Measurements from ENCODE around the gene ADGRG3. TPM values are rescaled to one million over a fixed set of nuclear protein-coding genes. Genes with fewer than 3 reads are reported as not detected.

Gene ADGRG3
- total and polyA plus RNA-seq, 2 experiments from 2014 or later: not detected

DNA sequence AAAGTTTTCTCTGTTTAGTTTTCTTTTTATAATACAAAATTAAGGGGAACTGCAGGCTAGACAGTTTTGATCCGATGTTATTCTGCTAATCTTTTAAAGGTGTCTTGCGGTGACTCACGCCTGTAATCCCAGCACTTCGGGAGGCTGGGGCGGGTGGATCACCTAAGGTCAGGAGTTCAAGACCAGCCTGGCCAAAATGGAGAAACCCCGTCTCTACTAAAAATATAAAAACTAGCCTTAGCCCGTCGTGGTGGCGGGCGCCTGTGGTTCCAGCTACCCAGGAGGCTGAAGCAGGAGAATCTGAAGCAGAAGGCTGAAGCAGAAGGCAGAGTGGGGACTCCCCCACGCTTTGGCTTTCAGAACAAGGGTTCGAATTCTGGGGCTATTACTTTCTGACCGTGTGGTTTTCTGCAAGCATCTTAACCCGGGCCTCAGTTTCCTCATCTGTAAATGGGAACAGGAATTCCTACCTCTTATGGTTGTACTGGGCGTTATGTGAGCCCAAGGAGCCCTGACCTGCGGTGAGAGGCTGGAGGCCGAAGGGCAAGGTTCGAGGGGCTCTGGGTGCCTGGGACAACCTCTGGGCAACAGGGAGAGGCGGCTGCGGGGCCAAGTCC, 66.3 kb downstream of the ADGRG3 start (continued):
- TF ChIP-seq, protein P1, sequence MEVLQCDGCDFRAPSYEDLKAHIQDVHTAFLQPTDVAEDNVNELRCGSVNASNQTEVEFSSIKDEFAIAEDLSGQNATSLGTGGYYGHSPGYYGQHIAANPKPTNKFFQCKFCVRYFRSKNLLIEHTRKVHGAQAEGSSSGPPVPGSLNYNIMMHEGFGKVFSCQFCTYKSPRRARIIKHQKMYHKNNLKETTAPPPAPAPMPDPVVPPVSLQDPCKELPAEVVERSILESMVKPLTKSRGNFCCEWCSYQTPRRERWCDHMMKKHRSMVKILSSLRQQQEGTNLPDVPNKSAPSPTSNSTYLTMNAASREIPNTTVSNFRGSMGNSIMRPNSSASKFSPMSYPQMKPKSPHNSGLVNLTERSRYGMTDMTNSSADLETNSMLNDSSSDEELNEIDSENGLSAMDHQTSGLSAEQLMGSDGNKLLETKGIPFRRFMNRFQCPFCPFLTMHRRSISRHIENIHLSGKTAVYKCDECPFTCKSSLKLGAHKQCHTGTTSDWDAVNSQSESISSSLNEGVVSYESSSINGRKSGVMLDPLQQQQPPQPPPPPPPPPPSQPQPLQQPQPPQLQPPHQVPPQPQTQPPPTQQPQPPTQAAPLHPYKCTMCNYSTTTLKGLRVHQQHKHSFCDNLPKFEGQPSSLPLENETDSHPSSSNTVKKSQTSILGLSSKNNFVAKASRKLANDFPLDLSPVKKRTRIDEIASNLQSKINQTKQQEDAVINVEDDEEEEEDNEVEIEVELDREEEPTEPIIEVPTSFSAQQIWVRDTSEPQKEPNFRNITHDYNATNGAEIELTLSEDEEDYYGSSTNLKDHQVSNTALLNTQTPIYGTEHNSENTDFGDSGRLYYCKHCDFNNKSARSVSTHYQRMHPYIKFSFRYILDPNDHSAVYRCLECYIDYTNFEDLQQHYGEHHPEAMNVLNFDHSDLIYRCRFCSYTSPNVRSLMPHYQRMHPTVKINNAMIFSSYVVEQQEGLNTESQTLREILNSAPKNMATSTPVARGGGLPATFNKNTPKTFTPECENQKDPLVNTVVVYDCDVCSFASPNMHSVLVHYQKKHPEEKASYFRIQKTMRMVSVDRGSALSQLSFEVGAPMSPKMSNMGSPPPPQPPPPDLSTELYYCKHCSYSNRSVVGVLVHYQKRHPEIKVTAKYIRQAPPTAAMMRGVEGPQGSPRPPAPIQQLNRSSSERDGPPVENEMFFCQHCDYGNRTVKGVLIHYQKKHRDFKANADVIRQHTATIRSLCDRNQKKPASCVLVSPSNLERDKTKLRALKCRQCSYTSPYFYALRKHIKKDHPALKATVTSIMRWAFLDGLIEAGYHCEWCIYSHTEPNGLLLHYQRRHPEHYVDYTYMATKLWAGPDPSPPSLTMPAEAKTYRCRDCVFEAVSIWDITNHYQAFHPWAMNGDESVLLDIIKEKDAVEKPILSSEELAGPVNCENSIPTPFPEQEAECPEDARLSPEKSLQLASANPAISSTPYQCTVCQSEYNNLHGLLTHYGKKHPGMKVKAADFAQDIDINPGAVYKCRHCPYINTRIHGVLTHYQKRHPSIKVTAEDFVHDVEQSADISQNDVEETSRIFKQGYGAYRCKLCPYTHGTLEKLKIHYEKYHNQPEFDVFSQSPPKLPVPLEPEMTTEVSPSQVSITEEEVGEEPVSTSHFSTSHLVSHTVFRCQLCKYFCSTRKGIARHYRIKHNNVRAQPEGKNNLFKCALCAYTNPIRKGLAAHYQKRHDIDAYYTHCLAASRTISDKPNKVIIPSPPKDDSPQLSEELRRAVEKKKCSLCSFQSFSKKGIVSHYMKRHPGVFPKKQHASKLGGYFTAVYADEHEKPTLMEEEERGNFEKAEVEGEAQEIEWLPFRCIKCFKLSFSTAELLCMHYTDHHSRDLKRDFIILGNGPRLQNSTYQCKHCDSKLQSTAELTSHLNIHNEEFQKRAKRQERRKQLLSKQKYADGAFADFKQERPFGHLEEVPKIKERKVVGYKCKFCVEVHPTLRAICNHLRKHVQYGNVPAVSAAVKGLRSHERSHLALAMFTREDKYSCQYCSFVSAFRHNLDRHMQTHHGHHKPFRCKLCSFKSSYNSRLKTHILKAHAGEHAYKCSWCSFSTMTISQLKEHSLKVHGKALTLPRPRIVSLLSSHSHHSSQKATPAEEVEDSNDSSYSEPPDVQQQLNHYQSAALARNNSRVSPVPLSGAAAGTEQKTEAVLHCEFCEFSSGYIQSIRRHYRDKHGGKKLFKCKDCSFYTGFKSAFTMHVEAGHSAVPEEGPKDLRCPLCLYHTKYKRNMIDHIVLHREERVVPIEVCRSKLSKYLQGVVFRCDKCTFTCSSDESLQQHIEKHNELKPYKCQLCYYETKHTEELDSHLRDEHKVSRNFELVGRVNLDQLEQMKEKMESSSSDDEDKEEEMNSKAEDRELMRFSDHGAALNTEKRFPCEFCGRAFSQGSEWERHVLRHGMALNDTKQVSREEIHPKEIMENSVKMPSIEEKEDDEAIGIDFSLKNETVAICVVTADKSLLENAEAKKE (CRISPR knock-in tag; IDR thresholded peaks at IDR 0.05): no peak

DNA sequence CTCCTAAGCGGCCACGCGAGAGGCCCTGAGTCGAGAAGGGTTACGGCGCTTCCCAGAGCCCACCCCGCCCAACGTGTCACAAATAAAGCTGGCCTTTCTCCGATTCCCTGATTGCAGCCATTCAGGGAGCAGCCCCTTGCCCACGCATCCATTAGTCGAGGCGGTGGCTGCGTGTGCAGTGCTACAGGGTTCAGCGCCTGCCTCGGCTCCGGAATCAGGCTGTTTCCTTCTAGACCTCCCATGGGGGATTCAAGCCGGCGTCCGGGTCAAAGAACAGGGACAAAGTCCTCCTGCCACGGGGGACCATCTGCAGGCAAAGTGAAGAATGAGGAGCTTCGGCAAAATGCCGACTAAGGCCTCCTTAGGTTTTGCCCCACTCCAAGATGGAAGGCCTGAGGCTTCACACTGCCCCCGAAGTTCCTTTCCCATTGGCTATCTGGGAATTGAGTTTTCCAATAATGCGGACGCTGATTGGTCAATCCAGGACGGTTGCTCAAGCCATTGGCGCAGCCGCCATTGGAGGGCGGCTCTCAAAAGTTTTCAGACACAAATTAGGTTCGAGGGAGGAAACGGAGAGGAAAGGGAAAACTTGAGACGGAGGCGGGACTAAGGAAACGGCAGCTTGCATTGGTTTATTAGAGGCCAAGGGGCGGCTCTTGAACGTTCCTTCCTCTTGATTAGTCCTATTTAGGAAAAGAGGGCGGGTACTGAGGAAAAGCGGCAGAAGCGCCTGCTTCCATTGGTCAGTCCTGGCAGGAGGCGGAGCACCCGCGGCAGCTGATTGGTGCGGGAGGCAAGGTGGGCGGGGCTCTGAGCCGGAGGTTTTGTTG, 67.0 kb downstream of the ADGRG3 start:
- Histone ChIP-seq H3K4me3 (peak overlapping the region; percentile 62), H3K4me2 (peak overlapping the region; percentile 80), H3K27me3 (ENCODE audit: insufficient read depth) (no peaks in the 10 kb centered on the region), H3K27ac (ENCODE audit: low read depth) (peak overlapping the region; percentile 64; the same call in 1 of the 2 replicates), H2AFZ (no peak overlapping the region), H3F3A (replicated peaks; ENCODE audit: low read depth) (no peaks in the 10 kb centered on the region), H3K79me2 (replicated peaks; ENCODE audit: insufficient read depth) (peaks cover 7% of the 10 kb centered on the region), H4K20me1 (replicated peaks; ENCODE audit: insufficient read depth) (no peaks in the 10 kb centered on the region), H3K9me2 (ENCODE audit: insufficient read depth) (no peaks in the 10 kb centered on the region), H3K36me3 (ENCODE audit: insufficient read depth) (no peaks in the 10 kb centered on the region), H3K4me1 (ENCODE audit: insufficient read depth) (peaks cover 8% of the 10 kb centered on the region; the same call in 1 of the 2 replicates)
- Mint-ChIP-seq H3K27ac (peak overlapping the region; percentile 100), H3K36me3 (ENCODE audit: low read depth) (peaks cover 18% of the 10 kb centered on the region), H3K4me1 (peaks cover 11% of the 10 kb centered on the region), H3K9me3 (no peaks in the 10 kb centered on the region; the same call in 2 of the 3 replicates), H3K27me3 (ENCODE audit: insufficient read depth, low read depth, poor library complexity) (peaks cover 12% of the 10 kb centered on the region), H3K4me3 (peak overlapping the region; percentile 99)
- DNase-seq (ENCODE audit: low spot score) (peak; percentile 99), ATAC-seq (peak; percentile 89)
- TF ChIP-seq JUNB (IDR thresholded peaks at IDR 0.05; ENCODE audit: unreplicated experiment) (no peak), ZNF331 (CRISPR knock-in tag; IDR thresholded peaks at IDR 0.05; ENCODE audit: low read depth) (no peak), EZH2phosphoT487 (IDR thresholded peaks at IDR 0.05; ENCODE audit: unreplicated experiment) (no peak), CREB1 (CRISPR knock-in tag; IDR thresholded peaks at IDR 0.05; ENCODE audit: low read depth) (peak; percentile 79), POLR2AphosphoS5 (IDR thresholded peaks at IDR 0.05; ENCODE audit: low read depth) (peak; percentile 73), EZH2 (IDR thresholded peaks at IDR 0.05; ENCODE audit: low read depth, unreplicated experiment) (no peak), ZNF114 (CRISPR knock-in tag; IDR thresholded peaks at IDR 0.05) (no peak), STAT1 (IDR thresholded peaks at IDR 0.05; ENCODE audit: unreplicated experiment) (no peak), NANOG (IDR thresholded peaks at IDR 0.05; ENCODE audit: borderline replicate concordance) (no peak)
- TF ChIP-seq, protein P2, sequence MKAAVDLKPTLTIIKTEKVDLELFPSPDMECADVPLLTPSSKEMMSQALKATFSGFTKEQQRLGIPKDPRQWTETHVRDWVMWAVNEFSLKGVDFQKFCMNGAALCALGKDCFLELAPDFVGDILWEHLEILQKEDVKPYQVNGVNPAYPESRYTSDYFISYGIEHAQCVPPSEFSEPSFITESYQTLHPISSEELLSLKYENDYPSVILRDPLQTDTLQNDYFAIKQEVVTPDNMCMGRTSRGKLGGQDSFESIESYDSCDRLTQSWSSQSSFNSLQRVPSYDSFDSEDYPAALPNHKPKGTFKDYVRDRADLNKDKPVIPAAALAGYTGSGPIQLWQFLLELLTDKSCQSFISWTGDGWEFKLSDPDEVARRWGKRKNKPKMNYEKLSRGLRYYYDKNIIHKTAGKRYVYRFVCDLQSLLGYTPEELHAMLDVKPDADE (IDR thresholded peaks at IDR 0.05): peak; percentile 88
- TF ChIP-seq, protein P3, sequence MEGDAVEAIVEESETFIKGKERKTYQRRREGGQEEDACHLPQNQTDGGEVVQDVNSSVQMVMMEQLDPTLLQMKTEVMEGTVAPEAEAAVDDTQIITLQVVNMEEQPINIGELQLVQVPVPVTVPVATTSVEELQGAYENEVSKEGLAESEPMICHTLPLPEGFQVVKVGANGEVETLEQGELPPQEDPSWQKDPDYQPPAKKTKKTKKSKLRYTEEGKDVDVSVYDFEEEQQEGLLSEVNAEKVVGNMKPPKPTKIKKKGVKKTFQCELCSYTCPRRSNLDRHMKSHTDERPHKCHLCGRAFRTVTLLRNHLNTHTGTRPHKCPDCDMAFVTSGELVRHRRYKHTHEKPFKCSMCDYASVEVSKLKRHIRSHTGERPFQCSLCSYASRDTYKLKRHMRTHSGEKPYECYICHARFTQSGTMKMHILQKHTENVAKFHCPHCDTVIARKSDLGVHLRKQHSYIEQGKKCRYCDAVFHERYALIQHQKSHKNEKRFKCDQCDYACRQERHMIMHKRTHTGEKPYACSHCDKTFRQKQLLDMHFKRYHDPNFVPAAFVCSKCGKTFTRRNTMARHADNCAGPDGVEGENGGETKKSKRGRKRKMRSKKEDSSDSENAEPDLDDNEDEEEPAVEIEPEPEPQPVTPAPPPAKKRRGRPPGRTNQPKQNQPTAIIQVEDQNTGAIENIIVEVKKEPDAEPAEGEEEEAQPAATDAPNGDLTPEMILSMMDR (conservative IDR thresholded peaks at IDR 0.05; ENCODE audit: low read depth in 2 of 2): no peak

All from GM23338 (cell line).